ENCODE measurements around the gene TTLL11.

- TF ChIP-seq CTCF (IDR thresholded peaks at IDR 0.05) (no peak), POLR2A (IDR thresholded peaks at IDR 0.05) (no peak)
Measured at GRCh38 chr9:122120316-122121071, 27.4 kb upstream of the TTLL11 start.

Measured in uterus (tissue), 2 donors.